Activated naive CD8-positive, alpha-beta T cell treated with anti-CD3 and anti-CD28 coated beads, Interleukin-2, amount 10 ng/mL, durations not matched to agents 7 days and 5 days (primary cell): ENCODE data around the gene RIPOR2. TPM values are rescaled to one million over a fixed set of nuclear protein-coding genes. Genes with fewer than 3 reads are reported as not detected.

Source experiments
- ATAC-seq: fragments of 150-1000 bp; cut with Tn5 transposase; one replicate; pipeline ENCODE4 v1.10.0; 2021; ENCODE audit warnings: low read depth, moderate library complexity
- POLR2A ChIA-PET: fragments of 350-600 bp; sonication (Branson Sonifier 250); formaldehyde crosslinking; loops from one replicate; lab custom pipeline; 2021; ENCODE audit warnings: antibody characterized with exemption; lab: Charles Lee
- DNase-seq: peaks from one replicate; pipeline ENCODE4 v3.0.0; 2021
- H3K27ac Mint-ChIP-seq: one replicate; pipeline ENCODE4 v1.8.0; 2022; ENCODE audit warnings: mild to moderate bottlenecking, mixed read lengths
- H3K27me3 Mint-ChIP-seq: one replicate; pipeline ENCODE4 v1.8.0; 2022; ENCODE audit warnings: mild to moderate bottlenecking, moderate library complexity, mixed read lengths
- H3K36me3 Mint-ChIP-seq: one replicate; pipeline ENCODE4 v1.8.0; 2021; ENCODE audit warnings: mild to moderate bottlenecking, mixed read lengths
- H3K4me1 Mint-ChIP-seq: one replicate; pipeline ENCODE4 v1.8.0; 2021; ENCODE audit warnings: mixed read lengths
- H3K4me3 Mint-ChIP-seq: one replicate; pipeline ENCODE4 v1.8.0; 2022; ENCODE audit warnings: mild to moderate bottlenecking, moderate library complexity, mixed read lengths
- H3K9me3 Mint-ChIP-seq: one replicate; pipeline ENCODE4 v1.8.0; 2021; ENCODE audit warnings: mixed read lengths
- total RNA-seq, 2 experiments: library from RNA; stranded (reverse); gene quantifications; one replicate each; pipeline ENCODE4 v1.2.3, GENCODE V29; 2021

The RIPOR2 gene
- total RNA-seq, 2 experiments from 2014 or later, result 181 to 195 TPM

- H3K4me1 Mint-ChIP-seq, result peaks cover 34% of the 10 kb centered on the region
- ATAC-seq, result no peak
- H3K9me3 Mint-ChIP-seq, result peaks cover 3% of the 10 kb centered on the region
- H3K4me3 Mint-ChIP-seq, result no peak overlapping the region
- POLR2A ChIA-PET, result no interaction called here
- no peak for DNase-seq
- H3K27me3 Mint-ChIP-seq, result no peaks in the 10 kb centered on the region
- peaks cover 81% of the 10 kb centered on the region for H3K36me3 Mint-ChIP-seq
- H3K27ac Mint-ChIP-seq, result peak overlapping the region; percentile 40
Measured at GRCh38 chr6:24836109-24836508, 99.7 kb downstream of the RIPOR2 start.

DNA sequence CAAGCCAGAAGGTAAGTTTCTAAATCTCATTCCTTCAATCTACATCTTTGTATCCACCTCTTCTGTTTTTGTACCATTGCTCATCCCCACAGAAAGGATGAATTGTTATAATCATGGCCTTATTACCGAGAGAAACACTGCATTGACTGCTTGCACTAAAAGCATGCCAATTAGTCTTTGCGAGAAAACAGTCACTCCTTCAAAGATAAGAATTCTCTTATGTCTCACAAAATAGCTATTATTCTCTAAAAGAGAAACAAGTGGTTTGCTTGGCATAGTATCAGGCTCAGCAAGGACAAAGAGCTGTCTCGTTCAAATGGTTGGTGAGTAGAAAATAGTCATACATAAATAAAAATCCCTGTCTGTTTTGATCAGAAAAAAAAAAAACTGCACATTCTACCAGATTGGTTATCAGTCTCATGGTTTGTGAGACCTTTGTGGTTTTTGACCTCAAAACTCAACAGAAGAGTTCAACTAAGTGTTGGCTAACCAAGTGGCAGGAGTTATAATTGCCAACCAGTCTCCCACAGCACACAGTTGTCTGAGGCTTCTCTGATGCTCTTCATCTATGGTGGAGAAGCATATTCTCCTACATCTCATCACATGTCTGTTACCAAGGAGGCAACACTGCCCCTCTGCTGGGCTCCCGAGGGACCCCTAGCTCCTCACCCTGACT lies 101.9 kb downstream of the RIPOR2 start:
- Mint-ChIP-seq H3K27ac (peak overlapping the region; percentile 40), H3K4me3 (no peak overlapping the region), H3K27me3 (no peaks in the 10 kb centered on the region), H3K36me3 (peaks cover 71% of the 10 kb centered on the region), H3K4me1 (peaks cover 16% of the 10 kb centered on the region), H3K9me3 (peaks cover 3% of the 10 kb centered on the region)
- DNase-seq (no peak), ATAC-seq (no peak)
- POLR2A ChIA-PET, result no interaction called here

DNA sequence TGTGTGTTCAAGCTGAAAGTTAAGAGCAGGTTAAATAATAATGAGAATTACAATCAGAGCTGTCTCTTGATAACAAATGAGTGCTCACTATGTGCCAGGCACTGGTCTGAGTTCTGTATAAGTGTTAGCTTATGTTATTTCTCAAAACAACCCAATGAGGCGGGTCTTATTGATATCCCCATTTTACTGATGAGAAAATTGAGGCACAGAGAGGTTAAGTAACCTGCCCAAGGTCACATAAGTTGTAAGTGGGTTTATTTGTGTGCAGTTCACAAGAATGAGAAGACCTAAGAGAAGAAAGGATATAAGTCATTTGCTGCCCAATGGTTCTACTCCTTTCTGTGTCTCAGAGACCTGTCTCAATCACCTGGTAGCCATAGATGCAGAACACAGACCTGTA lies 103.0 kb downstream of the RIPOR2 start:
- no peak for ATAC-seq
- no peak for DNase-seq
- H3K27ac Mint-ChIP-seq, result no peak overlapping the region
- peaks cover 2% of the 10 kb centered on the region for H3K9me3 Mint-ChIP-seq
- H3K4me3 Mint-ChIP-seq, result no peak overlapping the region
- H3K4me1 Mint-ChIP-seq, result peaks cover 14% of the 10 kb centered on the region
- peaks cover 69% of the 10 kb centered on the region for H3K36me3 Mint-ChIP-seq
- no peaks in the 10 kb centered on the region for H3K27me3 Mint-ChIP-seq
- POLR2A ChIA-PET, result no interaction called here

GRCh38 chr6:24831771-24832716 lies 103.7 kb downstream of the RIPOR2 start:
- POLR2A ChIA-PET, result no interaction called here
- no peak for ATAC-seq
- Mint-ChIP-seq H3K36me3 (peaks cover 69% of the 10 kb centered on the region), H3K27me3 (no peaks in the 10 kb centered on the region), H3K4me3 (no peak overlapping the region), H3K9me3 (peaks cover 2% of the 10 kb centered on the region), H3K27ac (no peak overlapping the region), H3K4me1 (peaks cover 14% of the 10 kb centered on the region)
- no peak for DNase-seq

- Mint-ChIP-seq H3K27ac (no peak overlapping the region), H3K4me1 (peaks cover 7% of the 10 kb centered on the region), H3K27me3 (no peaks in the 10 kb centered on the region), H3K36me3 (peaks cover 55% of the 10 kb centered on the region), H3K9me3 (no peaks in the 10 kb centered on the region), H3K4me3 (no peak overlapping the region)
- no peak for DNase-seq
- POLR2A ChIA-PET, result no interaction called here
- ATAC-seq, result no peak
Measured at GRCh38 chr6:24829657-24830056, 106.1 kb downstream of the RIPOR2 start.

DNA sequence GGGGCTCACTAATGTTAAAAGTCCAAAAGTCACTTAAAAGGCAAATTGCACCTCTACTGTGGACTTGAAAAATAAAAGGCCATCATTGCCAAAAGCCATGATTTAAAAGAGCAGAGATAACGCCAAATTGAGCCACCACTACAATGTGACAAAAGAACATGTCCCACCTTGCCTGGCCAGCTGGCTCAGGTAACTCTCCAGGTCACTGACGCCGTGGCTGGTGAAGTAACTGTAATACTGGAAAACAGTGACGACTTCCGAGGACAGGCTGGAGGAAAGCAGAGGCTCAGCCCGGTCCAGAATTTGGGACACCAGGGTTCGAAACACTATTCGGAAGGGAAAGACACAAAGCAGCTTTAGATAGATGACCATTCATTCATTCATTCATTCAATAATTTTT lies 107.8 kb downstream of the RIPOR2 start:
- H3K27ac Mint-ChIP-seq, result no peak overlapping the region
- POLR2A ChIA-PET, result no interaction called here
- DNase-seq (no peak), ATAC-seq (no peak)
- H3K36me3 Mint-ChIP-seq, result peaks cover 51% of the 10 kb centered on the region
- no peaks in the 10 kb centered on the region for H3K9me3 Mint-ChIP-seq
- H3K27me3 Mint-ChIP-seq, result no peaks in the 10 kb centered on the region
- H3K4me3 Mint-ChIP-seq, result no peak overlapping the region
- H3K4me1 Mint-ChIP-seq, result no peaks in the 10 kb centered on the region

DNA sequence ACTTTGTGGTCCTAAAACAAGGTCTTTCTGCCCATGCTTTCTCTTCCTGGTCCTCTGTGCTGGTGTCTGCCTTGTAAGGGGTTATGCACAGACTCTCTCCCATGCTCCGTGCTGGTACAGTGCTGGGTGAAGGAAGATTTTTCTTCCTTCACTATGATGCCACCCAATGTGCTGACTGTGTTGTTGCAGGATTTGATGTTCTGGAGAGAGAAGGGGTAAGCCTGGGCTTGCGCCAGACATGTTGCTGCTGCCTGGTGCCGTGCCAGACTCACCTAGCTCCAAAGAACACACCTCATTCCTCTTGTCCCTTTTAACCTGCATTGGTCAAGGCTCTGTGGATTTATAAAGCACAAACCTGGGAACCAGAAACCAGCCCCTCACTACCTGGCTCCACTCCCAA lies 108.6 kb downstream of the RIPOR2 start:
- H3K4me1 Mint-ChIP-seq, result peaks cover 2% of the 10 kb centered on the region
- POLR2A ChIA-PET, result no interaction called here
- H3K36me3 Mint-ChIP-seq, result peaks cover 45% of the 10 kb centered on the region
- no peak for DNase-seq
- peak overlapping the region; percentile 38 for H3K27ac Mint-ChIP-seq
- ATAC-seq, result no peak
- no peaks in the 10 kb centered on the region for H3K9me3 Mint-ChIP-seq
- no peak overlapping the region for H3K4me3 Mint-ChIP-seq
- H3K27me3 Mint-ChIP-seq, result no peaks in the 10 kb centered on the region

GRCh38 chr6:24825130-24825630 lies 110.6 kb downstream of the RIPOR2 start:
- Mint-ChIP-seq H3K27me3 (no peaks in the 10 kb centered on the region), H3K36me3 (peaks cover 40% of the 10 kb centered on the region), H3K4me1 (peaks cover 6% of the 10 kb centered on the region), H3K27ac (no peak overlapping the region), H3K4me3 (no peak overlapping the region), H3K9me3 (no peaks in the 10 kb centered on the region)
- DNase-seq, result no peak
- POLR2A ChIA-PET, result no interaction called here
- no peak for ATAC-seq

- Mint-ChIP-seq H3K4me3 (no peak overlapping the region), H3K36me3 (peaks cover 37% of the 10 kb centered on the region), H3K27me3 (no peaks in the 10 kb centered on the region), H3K4me1 (peaks cover 6% of the 10 kb centered on the region), H3K27ac (no peak overlapping the region), H3K9me3 (no peaks in the 10 kb centered on the region)
- no peak for DNase-seq
- POLR2A ChIA-PET, result no interaction called here
- no peak for ATAC-seq
Measured at GRCh38 chr6:24824142-24824938, 111.4 kb downstream of the RIPOR2 start.

GRCh38 chr6:24823185-24823584 lies 112.6 kb downstream of the RIPOR2 start:
- Mint-ChIP-seq H3K4me3 (no peak overlapping the region), H3K4me1 (peaks cover 6% of the 10 kb centered on the region), H3K36me3 (peaks cover 41% of the 10 kb centered on the region), H3K27me3 (no peaks in the 10 kb centered on the region), H3K9me3 (no peaks in the 10 kb centered on the region), H3K27ac (no peak overlapping the region)
- DNase-seq (no peak), ATAC-seq (no peak)
- POLR2A ChIA-PET, result no interaction called here

DNA sequence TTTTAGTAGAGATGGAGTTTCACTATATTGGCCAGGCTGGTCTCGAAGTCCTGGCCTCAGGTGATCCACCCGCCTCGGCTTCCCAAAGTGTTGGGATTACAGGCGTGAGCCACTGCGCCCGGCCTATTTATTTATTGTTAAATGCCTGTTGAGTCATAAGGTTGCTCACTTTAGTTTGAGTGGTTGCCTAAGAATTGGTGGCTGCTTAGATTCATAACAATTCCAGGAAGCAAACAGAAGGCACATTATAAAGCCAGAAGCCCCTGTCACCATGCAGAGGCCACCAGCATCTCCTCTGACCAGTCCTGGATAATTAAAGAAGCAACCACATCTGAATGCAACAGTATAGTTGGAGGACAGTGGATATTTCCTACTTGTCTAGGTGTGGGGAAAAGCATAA lies 113.1 kb downstream of the RIPOR2 start:
- Mint-ChIP-seq H3K27me3 (no peaks in the 10 kb centered on the region), H3K9me3 (no peaks in the 10 kb centered on the region), H3K4me3 (no peak overlapping the region), H3K36me3 (peaks cover 41% of the 10 kb centered on the region), H3K27ac (no peak overlapping the region), H3K4me1 (peaks cover 6% of the 10 kb centered on the region)
- ATAC-seq (no peak), DNase-seq (no peak)
- POLR2A ChIA-PET, result no interaction called here

- H3K27ac Mint-ChIP-seq, result peak overlapping the region; percentile 49
- no peak for ATAC-seq
- no peak for DNase-seq
- POLR2A ChIA-PET, result no interaction called here
- no peaks in the 10 kb centered on the region for H3K9me3 Mint-ChIP-seq
- H3K4me1 Mint-ChIP-seq, result peaks cover 6% of the 10 kb centered on the region
- H3K36me3 Mint-ChIP-seq, result peaks cover 34% of the 10 kb centered on the region
- no peaks in the 10 kb centered on the region for H3K27me3 Mint-ChIP-seq
- H3K4me3 Mint-ChIP-seq, result no peak overlapping the region
Measured at GRCh38 chr6:24821860-24822444, 113.8 kb downstream of the RIPOR2 start.

DNA sequence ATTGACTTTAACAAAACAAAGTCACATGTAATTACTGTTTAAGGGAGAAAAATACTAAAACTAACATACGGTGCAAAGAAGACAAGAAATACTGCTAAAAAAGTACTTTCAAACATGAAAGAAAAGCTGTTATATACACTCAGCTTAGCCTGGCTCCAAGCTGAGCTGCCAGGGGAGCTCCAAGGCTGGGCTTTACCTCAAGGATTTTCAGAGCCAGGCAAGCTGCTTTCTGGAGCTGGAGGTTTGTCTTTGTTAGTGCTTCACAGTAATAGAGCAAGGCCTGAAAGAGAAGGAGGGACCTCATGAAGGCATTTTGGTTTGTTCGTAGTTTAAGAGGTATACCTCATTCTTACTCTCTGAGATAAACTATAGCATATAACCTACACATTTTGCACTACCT lies 117.4 kb downstream of the RIPOR2 start:
- Mint-ChIP-seq H3K4me1 (peaks cover 6% of the 10 kb centered on the region), H3K27ac (no peak overlapping the region), H3K4me3 (no peak overlapping the region), H3K9me3 (no peaks in the 10 kb centered on the region), H3K36me3 (peaks cover 18% of the 10 kb centered on the region), H3K27me3 (no peaks in the 10 kb centered on the region)
- POLR2A ChIA-PET, result no interaction called here
- DNase-seq (no peak), ATAC-seq (no peak)
